Tibial nerve (tissue), 4 donors: Measurements from ENCODE around the gene KDM2A. TPM values are rescaled to one million over a fixed set of nuclear protein-coding genes. Genes with fewer than 3 reads are reported as not detected.
A peak's percentile ranks its signal among the peaks of the same experiment; 100 is the strongest.

Source experiments
- DNase-seq, 2 donors: peaks; one replicate each; pipeline ENCODE4 v3.0.0-alpha.2; 2019; ENCODE audit warnings: low spot score in 2 of 2
- H3K27ac ChIP-seq, 4 donors: fragments of 200-600 bp; sonication (generic) in 3 of 4; one replicate each; pipeline ENCODE4 v1.5.1; 2017 to 2019; ENCODE audit warnings: mild to moderate bottlenecking in 1 of 4
- H3K27me3 ChIP-seq, 2 donors: fragments of 200-600 bp; sonication (generic) in 1 of 2; one replicate each; pipeline versions ENCODE4 v1.5.1 to v1.6.0; 2017 to 2019
- H3K36me3 ChIP-seq, 3 donors: fragments of 200-600 bp; sonication (generic); one replicate each; pipeline ENCODE4 v1.5.1; 2018 to 2019
- H3K4me1 ChIP-seq, 4 donors: fragments of 200-600 bp; sonication (generic) in 3 of 4; one replicate each; pipeline ENCODE4 v1.5.1; 2017 to 2019
- H3K4me3 ChIP-seq, 4 donors: fragments of 200-600 bp; sonication (generic) in 3 of 4; one replicate each; pipeline ENCODE4 v1.5.1; 2017 to 2019; ENCODE audit warnings: mild to moderate bottlenecking in 1 of 4, moderate library complexity in 1 of 4
- H3K9me3 ChIP-seq, 4 donors: fragments of 200-600 bp; sonication (generic) in 3 of 4; one replicate each; pipeline ENCODE4 v1.5.1; 2017 to 2019
- EP300 ChIP-seq, 2 donors: sonication (generic); formaldehyde crosslinking; IDR thresholded peaks; one replicate each; pipeline ENCODE4 v1.6.1; 2017; ENCODE audit warnings: antibody characterized with exemption in 2 of 2, mild to moderate bottlenecking in 1 of 2
- POLR2A ChIP-seq, 2 donors: fragments of 450-650 bp; IDR thresholded peaks; one replicate each; pipeline ENCODE4 v1.6.1; 2017; ENCODE audit warnings: antibody characterized with exemption in 2 of 2, mild to moderate bottlenecking in 2 of 2, moderate library complexity in 2 of 2
- WGBS, 2 donors: methylation state at CpG; one replicate each; pipeline ENCODE4 v1.1.5; 2018; 5-methylcytosine and 5-hydroxymethylcytosine counted together
- total RNA-seq, 4 donors: library from RNA; depleted of rRNA; stranded (reverse); fragments of >200 nt; gene quantifications; one replicate each; pipeline ENCODE4 v1.1.0, GENCODE V29; 2016
- TF ChIP-seq, protein P1 (sequence below), 5 experiments: fragments of 200-600 bp in 3 of 5; fragments of 450-650 bp in 2 of 5; sonication (generic) in 3 of 5; IDR thresholded peaks; one replicate each; pipeline ENCODE4 v1.5.1; 2016 to 2019; ENCODE audit warnings: antibody characterized with exemption in 5 of 5, mild to moderate bottlenecking in 3 of 5, moderate library complexity in 2 of 5

Gene KDM2A
- total RNA-seq, 4 donors from 2014 or later: 40.9 to 106 (median 67.4) TPM

DNA sequence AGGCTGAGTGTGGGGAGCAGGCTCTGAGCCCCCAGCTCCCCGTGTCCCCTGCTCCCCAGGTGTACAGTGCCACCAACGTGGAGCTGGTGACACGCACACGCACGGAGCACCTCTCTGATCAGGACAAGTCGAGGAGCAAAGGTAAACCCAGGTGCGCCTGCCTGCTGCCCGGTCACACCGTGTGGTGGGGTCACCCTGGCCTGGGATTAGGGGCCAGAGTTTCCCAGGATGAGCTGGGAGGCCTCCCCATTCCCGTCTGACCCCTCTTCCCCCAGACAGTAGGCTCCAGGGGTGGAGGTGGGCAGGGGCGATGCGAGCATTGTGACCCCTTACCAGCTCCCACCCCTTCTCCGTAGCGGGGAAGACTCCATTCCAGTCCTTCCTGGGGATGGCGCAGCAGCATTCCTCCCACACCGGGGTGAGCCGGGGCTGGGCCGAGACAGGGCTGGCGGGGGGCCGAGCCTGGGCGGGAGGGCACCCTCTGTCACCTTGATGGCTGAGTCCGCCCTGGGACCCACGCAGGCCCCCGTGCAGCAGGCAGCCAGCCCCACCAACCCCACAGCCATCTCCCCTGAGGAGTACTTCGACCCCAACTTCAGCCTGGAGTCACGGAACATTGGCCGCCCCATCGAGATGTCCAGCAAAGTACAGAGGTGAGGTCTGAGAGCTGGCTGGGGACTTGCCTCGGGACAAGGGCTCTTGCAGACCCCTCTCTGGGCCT lies 180.6 kb downstream of the KDM2A start:
- DNase-seq: no peak
- Histone ChIP-seq H3K4me3 (no peak overlapping the region), H3K27me3 (no peaks in the 10 kb centered on the region), H3K9me3 (peaks cover 0 to 20% (median 3%) of the 10 kb centered on the region in 4 donors), H3K36me3 (peaks cover 0 to 73% (median 19%) of the 10 kb centered on the region in 3 donors), H3K27ac (no peak overlapping the region), H3K4me1 (peaks cover 0 to 27% (median 19%) of the 10 kb centered on the region in 4 donors)
- 90 to 93% methylated on average over 21 to 29 of the region's 29 CpGs for WGBS, 2 donors
- TF ChIP-seq EP300 (IDR thresholded peaks at IDR 0.05) (no peak), POLR2A (IDR thresholded peaks at IDR 0.05) (no peak)
- TF ChIP-seq, protein P1, sequence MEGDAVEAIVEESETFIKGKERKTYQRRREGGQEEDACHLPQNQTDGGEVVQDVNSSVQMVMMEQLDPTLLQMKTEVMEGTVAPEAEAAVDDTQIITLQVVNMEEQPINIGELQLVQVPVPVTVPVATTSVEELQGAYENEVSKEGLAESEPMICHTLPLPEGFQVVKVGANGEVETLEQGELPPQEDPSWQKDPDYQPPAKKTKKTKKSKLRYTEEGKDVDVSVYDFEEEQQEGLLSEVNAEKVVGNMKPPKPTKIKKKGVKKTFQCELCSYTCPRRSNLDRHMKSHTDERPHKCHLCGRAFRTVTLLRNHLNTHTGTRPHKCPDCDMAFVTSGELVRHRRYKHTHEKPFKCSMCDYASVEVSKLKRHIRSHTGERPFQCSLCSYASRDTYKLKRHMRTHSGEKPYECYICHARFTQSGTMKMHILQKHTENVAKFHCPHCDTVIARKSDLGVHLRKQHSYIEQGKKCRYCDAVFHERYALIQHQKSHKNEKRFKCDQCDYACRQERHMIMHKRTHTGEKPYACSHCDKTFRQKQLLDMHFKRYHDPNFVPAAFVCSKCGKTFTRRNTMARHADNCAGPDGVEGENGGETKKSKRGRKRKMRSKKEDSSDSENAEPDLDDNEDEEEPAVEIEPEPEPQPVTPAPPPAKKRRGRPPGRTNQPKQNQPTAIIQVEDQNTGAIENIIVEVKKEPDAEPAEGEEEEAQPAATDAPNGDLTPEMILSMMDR (IDR thresholded peaks at IDR 0.05): no peak

DNA sequence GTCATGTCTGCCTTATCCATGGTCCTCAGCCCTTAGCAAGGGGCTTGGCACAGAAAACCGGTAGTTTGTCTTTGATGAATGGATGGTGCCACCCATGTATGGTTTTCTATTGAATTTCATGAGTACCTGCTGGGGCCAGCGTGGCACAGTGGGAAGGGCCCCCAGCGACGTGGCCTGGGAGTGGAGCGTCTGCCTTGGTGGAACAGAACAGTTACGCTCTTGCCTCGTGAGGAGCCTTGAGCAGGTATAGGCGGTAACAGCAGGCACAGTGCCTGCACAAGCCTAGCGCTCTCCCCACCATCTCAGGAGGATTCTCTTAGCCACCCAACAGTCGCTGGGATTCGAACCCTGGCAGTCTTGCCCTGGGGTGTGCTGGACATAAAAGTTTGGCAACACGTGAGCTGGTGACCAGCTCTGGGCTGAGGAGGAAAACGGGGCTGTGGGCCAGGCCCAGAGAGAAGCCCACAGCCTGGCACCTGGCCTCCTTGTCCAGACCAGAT lies 181.2 kb downstream of the KDM2A start:
- no peaks in the 10 kb centered on the region for H3K27me3 ChIP-seq
- DNase-seq: no peak
- H3K4me3 ChIP-seq: no peak overlapping the region
- peaks cover 0 to 32% (median 21%) of the 10 kb centered on the region in 4 donors for H3K4me1 ChIP-seq
- TF ChIP-seq, protein P1 (IDR thresholded peaks at IDR 0.05): no peak
- TF ChIP-seq POLR2A (IDR thresholded peaks at IDR 0.05) (no peak), EP300 (IDR thresholded peaks at IDR 0.05) (no peak)
- no peak overlapping the region for H3K27ac ChIP-seq
- 92 to 97% methylated on average over 13 of the region's 13 CpGs for WGBS, 2 donors
- H3K36me3 ChIP-seq: peaks cover 0 to 66% (median 16%) of the 10 kb centered on the region in 3 donors
- H3K9me3 ChIP-seq: peaks cover 0 to 15% (median 3%) of the 10 kb centered on the region in 4 donors

DNA sequence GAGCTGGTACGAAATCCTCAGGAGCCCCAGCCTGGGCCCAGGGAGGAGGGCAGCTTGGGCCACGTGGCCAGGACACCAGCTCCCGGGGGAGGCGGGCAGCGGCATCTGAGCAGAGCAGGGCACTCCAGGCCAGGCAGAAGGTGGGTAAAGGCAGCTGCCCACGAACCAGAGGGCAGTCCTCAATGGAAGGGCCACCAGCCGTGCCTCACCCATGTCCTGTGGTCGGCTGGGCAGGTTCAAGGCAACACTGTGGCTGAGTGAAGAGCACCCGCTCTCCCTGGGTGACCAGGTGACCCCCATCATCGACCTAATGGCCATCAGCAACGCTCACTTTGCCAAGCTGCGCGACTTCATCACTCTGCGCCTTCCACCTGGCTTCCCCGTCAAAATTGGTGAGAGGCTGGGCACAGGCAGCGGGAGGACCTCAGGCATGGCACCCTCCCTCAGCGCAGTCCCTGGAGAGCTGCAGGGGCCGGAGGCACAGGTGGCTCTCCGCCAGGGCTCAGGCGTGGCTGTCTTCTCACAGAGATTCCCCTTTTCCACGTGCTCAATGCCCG lies 181.8 kb downstream of the KDM2A start:
- 90% methylated on average over 17 to 21 of the region's 22 CpGs for WGBS, 2 donors

DNA sequence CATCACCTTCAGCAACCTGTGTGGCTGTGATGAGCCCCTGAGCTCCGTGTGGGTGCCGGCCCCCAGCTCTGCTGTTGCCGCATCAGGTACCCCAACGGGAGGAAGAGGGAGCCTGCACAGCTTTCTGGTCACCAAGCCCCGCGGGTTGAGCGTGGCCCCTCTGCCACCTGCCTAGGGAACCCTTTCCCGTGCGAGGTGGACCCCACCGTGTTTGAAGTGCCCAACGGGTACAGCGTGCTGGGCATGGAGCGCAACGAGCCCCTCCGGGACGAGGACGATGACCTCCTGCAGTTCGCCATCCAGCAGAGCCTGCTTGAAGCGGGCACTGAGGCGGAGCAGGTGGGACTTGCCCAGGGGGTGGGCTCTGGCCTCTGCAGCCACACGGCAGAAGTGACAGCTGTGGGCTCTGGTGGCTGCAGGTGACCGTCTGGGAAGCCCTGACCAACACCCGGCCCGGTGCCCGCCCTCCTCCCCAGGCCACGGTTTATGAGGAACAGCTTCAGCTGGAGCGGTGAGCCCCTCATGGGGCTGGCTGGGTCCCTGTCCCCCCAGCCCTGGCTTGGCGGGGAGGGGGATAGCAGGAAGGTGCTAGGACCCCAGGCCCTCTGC lies 182.4 kb downstream of the KDM2A start:
- peak overlapping the region in 2 of 4 donors; percentile 87 to 88 for H3K27ac ChIP-seq
- peaks cover 0 to 4% (median 0%) of the 10 kb centered on the region in 4 donors for H3K9me3 ChIP-seq
- DNase-seq: peak in 1 of 2 donors; percentile 12
- no peak for TF ChIP-seq EP300 (IDR thresholded peaks at IDR 0.05)
- no peak for TF ChIP-seq POLR2A (IDR thresholded peaks at IDR 0.05)
- TF ChIP-seq, protein P1 (IDR thresholded peaks at IDR 0.05): no peak
- peaks cover 0 to 55% (median 15%) of the 10 kb centered on the region in 3 donors for H3K36me3 ChIP-seq
- 91 to 92% methylated on average over 15 to 24 of the region's 28 CpGs for WGBS, 2 donors
- no peak overlapping the region for H3K4me3 ChIP-seq
- H3K4me1 ChIP-seq: peaks cover 0 to 36% (median 21%) of the 10 kb centered on the region in 4 donors
- no peaks in the 10 kb centered on the region for H3K27me3 ChIP-seq

More for the DNA sequence above, 181.8 kb downstream of the KDM2A start:
- H3K27me3 ChIP-seq: no peaks in the 10 kb centered on the region
- peaks cover 0 to 61% (median 15%) of the 10 kb centered on the region in 3 donors for H3K36me3 ChIP-seq
- TF ChIP-seq, protein P1 (IDR thresholded peaks at IDR 0.05): no peak
- TF ChIP-seq EP300 (IDR thresholded peaks at IDR 0.05) (no peak), POLR2A (IDR thresholded peaks at IDR 0.05) (no peak)
- H3K9me3 ChIP-seq: peaks cover 0 to 9% (median 1%) of the 10 kb centered on the region in 4 donors
- no peak overlapping the region for H3K27ac ChIP-seq
- peak in 1 of 2 donors; percentile 11 for DNase-seq
- H3K4me1 ChIP-seq: peaks cover 0 to 36% (median 21%) of the 10 kb centered on the region in 4 donors
- no peak overlapping the region for H3K4me3 ChIP-seq
